NCI-H187 treated with DMSO at 0.1 percent for 48 hours (cell line): ENCODE measurements around the gene TMEM147.
A peak's percentile ranks its signal among the peaks of the same experiment; 100 is the strongest.

Experiments
- DNase-seq: peaks from one replicate; lab custom pipeline; 2025; lab: John Stamatoyannopoulos, UW

TMEM147 gene

GRCh38 chr19:35549174-35549788 lies 3.9 kb downstream of the TMEM147 start:
- DNase-seq: peak; percentile 48

GRCh38 chr19:35549879-35550523 lies 4.6 kb downstream of the TMEM147 start:
- DNase-seq: no peak

- DNase-seq: no peak
Measured at GRCh38 chr19:35551091-35551810, 5.8 kb downstream of the TMEM147 start.

GRCh38 chr19:35552534-35553384 lies 7.3 kb downstream of the TMEM147 start:
- DNase-seq: no peak

- DNase-seq: no peak
Measured at GRCh38 chr19:35553385-35554000, 8.1 kb downstream of the TMEM147 start.

GRCh38 chr19:35554076-35554475 lies 8.7 kb downstream of the TMEM147 start:
- DNase-seq: no peak

GRCh38 chr19:35555301-35556005 lies 10.0 kb downstream of the TMEM147 start:
- DNase-seq: no peak

GRCh38 chr19:35556025-35556590 lies 10.7 kb downstream of the TMEM147 start:
- no peak for DNase-seq

- no peak for DNase-seq
Measured at GRCh38 chr19:35556846-35557538, 11.6 kb downstream of the TMEM147 start.

- DNase-seq: no peak
Measured at GRCh38 chr19:35557539-35558399, 12.3 kb downstream of the TMEM147 start.

GRCh38 chr19:35558400-35559280 lies 13.2 kb downstream of the TMEM147 start:
- no peak for DNase-seq

- no peak for DNase-seq
Measured at GRCh38 chr19:35559281-35559659, 13.8 kb downstream of the TMEM147 start.

- no peak for DNase-seq
Measured at GRCh38 chr19:35559781-35560180, 14.4 kb downstream of the TMEM147 start.

GRCh38 chr19:35560271-35560670 lies 14.8 kb downstream of the TMEM147 start:
- no peak for DNase-seq

- no peak for DNase-seq
Measured at GRCh38 chr19:35560677-35561076, 15.3 kb downstream of the TMEM147 start.

- no peak for DNase-seq
Measured at GRCh38 chr19:35561436-35561835, 16.0 kb downstream of the TMEM147 start.

GRCh38 chr19:35562336-35562735 lies 16.9 kb downstream of the TMEM147 start:
- no peak for DNase-seq

GRCh38 chr19:35562776-35563175 lies 17.4 kb downstream of the TMEM147 start:
- no peak for DNase-seq
